CD4-positive, alpha-beta T cell treated with Interleukin-21 for 1 hour (primary cell): ENCODE data around the gene SVEP1.
"Not testable (repeated sequence)": the region's sequence is repeated elsewhere in the genome, so short reads cannot be mapped to it uniquely, and the experiment has no call there.

Experiments used
- DNase-seq: peaks from one replicate; pipeline ENCODE4 v3.0.0-alpha.2; 2020

The SVEP1 gene

DNA sequence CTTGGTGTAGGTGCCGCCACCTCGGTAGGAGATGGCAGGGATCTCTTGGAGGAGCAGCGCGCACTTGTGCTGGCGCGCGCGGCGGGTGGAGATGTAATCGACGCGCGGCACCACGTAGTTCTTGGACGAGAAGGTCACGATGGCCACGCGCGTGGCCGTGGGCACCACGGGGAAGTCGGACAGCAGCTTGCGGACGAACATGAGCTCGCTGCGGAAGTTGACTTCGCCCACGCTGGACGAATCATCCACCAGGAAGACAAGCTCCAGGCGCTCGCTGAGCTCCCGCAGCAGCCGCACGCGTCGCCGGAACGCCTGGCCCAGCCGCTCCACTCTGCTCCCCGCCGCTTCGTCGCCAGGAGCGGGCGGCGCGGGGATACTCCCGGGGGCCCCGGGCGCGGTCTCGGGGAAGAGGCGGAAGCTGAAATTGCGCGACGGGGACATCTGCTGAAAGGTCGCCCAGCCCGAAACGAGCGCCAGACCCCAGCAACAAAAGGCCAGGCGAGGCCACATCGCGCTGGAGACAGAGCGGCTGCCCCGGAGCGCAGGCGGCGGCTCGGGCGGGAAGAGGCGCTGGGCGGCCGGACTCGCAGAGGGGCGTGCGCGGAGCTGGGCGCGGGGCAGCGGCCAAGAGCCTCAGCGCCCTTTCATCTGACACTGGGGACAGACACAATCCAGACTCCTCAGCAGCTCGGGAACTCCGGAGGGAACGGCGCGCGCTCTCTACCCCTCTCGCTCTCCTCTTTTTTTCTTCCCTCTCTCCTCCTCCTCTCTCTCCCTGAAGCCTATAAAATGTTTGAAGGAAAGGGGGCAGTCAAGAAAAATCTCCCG is at the start of gene SVEP1:
TSS of gene SVEP1 (minus strand) at position 708 of the 828 bp plus-strand sequence. CDS start at position 510, 198 bp downstream.
- DNase-seq, result no peak

DNA sequence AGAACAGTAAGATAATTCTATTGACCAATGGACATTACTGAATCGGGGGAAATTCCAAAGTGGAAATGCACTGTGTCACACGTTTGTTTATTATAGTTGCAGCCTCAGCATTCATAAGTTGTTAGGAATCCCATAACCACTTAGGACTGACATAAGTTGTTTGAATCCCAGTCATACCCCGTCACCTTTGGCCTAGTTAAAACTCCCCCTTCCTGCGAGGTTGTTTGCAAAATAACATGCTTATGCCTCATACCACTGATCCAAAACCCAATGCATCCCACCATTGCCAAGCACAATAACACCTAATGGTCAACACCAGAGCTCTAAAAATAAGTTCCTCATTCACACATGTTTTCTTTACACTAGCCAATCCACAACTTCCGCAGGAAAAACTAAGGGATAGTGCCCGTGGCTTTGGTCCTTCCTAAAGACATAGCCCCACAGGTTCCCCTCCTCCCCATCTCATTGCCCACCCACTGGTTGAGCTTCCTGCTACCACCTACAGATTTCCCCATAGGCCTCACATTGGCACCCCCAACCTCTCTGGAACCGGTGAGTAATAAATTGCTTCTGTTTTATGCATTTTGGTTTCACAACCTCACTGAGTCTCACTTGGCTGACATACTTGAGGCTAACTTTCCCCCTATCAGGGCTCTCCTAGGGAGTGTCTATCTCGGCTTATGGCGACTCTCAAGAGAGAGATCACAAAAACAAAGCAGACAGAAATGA is 46.7 kb upstream of the SVEP1 start:
- no peak for DNase-seq

DNA sequence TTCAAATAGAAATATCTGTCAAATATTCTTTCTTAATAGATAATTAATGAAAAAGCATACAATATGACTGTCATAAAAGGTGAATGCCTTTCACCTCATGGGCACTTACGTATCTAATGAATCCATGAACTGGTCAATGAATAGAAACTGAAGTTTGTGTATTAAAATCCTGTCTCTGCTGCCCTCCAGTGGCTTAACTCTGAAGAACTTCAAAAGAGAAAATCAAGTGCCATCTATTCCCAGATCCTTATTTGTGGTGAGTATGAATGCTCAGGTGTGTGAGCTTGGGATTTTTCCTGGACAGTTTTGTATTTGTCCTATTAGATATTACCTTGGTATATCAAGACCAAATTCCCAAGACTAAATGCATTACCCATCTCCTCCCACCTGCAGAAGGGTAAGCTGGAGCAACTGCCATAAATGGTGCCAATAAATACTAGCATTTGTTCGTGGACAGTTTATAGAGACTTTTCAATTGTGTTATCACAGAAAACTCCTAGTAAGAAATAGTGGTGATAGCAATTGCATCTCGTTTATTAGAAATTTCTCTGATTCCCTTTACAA is 44.0 kb upstream of the SVEP1 start:
- DNase-seq, result peak; percentile 6

DNA sequence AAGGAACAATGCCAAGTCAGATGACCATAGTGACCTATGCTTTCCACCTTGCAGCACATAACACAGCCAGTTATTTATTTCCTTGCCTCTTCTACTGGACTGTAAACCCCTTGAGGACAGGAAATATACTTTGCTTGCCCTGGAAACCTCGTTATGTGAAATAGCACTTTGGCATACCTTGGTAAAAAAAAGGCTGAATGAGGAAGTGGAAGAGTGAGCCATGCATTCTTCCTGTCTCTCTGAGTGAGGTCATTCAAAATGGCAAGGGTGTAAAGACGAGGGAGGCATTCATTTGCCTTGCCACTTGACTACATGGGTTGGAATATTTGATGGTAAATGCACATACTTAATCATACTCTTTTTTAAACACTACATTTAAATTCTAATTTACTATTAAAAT is 42.8 kb upstream of the SVEP1 start:
- DNase-seq, result no peak

DNA sequence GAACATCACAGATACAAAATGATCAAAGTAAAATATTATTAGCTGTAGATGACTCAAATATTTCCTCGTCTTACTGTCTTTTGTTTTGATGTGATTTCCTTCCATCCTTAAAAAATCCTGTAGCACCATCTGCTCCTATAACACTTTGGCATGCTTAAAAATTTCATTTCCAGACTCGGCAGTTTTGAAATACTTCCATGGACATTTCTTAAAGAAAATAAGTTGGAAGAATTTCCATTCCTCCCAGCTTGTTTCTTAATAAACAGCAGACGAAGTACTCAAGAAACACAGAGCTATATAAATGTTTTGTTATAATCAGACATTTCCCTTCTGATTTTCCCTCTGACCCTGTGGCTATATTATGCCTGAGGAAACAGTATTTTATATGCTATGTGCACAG is 41.2 kb upstream of the SVEP1 start:
- DNase-seq, result no peak

DNA sequence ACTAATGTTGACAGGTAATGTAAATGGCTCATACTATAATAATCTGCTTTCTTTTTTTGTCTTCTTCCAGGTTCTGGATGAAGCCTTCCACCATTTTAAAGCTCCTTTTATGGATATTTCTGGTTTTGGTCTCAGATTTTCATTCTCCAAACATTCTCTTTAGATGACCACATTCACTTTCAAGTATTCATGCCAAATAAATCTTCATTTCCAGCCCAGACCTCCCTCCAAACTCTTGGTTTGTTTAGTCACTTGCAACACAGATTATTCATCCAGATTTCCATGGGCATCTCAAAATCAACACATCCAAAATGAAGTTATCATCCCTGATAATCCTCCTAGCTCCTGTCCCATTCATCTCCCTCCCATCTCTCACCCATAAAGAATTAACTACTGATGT is 40.3 kb upstream of the SVEP1 start:
- DNase-seq, result no peak

DNA sequence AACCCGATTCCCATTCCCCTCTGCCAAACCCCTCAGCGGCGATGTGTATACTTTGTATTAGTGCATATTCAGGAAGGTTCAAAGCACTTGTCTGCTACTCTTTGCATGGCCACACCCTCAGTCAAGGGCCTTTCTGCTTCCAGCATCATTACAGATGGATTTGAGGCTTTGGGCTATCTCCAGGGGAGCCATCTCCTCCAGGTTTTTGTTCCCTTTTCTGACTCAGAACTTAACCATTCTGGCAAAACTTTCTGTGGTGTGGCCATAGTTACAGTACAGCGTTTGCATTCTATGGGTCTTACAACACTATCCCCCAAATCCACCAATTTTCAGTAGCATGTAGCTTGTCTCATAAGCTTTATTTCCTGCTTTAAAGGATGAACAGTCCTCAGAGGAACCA is 36.0 kb upstream of the SVEP1 start:
- no peak for DNase-seq

DNA sequence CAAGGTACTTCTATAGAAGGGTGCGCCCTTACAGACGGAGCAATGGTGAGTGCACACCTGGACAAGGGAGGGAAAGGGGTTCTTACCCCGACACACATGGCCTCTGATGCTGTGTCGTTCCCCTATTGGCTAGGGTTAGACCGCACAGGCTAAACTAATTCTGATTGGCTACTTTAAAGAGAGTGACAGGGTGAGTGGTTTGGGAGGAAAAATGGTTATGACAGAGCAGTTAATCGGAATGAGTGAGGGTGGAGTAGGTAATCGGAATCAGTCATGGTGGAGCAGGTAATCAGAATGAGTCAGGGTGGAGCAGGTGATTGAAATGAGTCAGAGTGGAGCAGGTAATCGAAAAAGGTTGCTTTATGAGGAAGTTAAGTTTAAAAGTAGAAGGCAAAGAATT is 35.0 kb upstream of the SVEP1 start:
- DNase-seq, result not testable (repeated sequence)

DNA sequence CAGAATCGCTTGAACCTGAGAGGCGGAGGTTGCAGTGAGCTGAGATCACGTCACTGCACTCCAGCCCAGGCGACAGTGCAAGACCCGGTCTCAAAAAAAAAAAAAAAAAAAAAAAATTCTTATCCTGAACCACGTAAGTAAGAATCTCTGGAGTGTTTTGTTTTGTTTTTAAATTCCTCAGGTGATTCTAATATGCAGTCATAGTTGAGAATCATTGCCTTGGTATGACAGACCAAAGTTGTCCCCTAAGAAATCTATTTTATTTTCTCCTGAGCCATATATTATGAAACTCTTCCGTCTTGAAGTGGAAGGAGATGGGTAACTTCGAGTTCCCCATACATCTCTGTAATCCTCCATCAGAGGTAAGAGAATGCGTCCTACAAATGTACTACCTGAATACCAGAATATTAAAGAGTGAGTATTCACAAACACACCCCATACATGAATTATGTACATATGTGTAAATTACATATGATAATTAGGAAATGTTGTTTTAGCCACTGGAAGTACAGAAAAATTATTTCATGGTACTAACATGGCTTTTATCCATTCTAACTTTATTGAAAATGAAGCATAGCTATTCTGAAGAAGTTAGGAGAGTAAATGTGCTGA is 26.7 kb upstream of the SVEP1 start:
- DNase-seq, result no peak

DNA sequence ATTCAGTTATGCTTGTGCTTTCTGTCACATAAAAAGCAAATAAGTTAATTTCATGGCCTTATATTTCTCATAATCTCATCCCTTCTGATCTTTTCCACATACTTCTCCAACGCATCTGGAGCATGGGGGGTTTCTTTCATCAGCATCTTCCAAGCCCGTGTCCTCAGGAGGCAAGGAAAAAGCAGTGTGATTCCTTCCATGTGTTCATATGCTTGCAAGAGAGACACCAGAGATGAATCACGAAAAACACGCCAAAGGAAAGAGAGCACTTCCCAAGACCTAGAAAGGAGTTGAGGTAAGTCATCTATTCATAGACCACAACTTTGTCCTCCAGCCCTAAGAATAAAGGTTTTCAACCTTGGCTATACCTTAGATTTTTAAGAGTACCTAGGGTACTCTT is 26.0 kb upstream of the SVEP1 start:
- DNase-seq, result no peak

DNA sequence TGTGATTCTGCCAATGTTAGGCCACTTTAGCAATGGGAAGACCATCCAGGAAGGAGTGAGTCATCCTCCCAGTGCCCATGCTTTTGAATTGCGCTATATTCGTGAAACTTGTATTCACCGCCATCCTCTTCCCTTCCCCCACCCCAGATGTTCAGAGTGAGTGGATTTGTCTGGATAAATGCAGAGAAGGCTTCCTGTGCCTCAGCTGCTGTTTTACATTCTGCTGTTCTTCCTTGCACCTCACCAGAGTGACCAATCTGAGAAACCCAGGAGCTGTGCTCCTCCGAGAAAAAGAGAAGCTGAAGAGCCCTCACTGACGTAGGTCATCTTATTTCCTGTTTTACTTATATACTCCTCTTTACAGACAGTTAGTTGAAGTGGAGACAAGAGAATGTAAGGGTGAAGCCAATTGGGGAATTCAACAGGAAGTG is 24.6 kb upstream of the SVEP1 start:
- no peak for DNase-seq

DNA sequence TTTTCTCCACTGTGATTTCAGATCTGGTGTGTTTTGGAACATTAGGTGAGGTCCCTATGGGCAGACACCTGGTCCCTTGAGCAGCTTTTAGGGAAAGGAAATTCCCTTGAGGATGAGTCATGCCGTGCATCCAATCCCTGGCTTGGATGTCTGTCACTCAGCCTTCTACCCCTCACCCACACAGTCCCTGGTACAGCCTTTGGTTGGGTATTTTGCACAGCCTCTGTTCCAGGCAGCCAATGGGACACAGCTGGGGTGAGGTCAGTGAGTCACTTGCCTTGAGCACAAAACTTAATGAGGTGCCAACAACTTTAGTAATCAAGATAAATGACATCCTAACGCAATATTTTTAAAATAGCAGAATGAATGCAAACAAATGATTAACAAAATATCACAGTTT is 22.7 kb upstream of the SVEP1 start:
- no peak for DNase-seq

DNA sequence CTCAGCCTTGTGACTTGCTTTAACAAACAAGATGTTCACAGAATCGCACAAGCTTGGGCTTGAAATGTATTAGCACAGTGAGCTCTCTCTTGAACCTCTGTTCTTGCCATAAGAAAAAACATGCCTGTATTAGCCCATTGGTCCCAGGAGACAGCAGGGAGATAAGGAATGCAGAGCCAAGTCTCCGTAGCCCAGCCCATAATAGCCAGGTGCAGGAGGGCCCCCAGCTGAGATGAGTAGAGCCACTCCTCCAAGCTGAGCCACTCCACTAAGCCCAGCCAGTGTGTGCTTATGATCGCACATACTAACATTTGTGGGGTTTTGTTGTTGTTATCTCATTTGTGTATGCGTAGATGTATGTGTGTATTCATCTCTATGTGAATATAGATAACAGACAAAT is 21.6 kb upstream of the SVEP1 start:
- DNase-seq, result no peak

DNA sequence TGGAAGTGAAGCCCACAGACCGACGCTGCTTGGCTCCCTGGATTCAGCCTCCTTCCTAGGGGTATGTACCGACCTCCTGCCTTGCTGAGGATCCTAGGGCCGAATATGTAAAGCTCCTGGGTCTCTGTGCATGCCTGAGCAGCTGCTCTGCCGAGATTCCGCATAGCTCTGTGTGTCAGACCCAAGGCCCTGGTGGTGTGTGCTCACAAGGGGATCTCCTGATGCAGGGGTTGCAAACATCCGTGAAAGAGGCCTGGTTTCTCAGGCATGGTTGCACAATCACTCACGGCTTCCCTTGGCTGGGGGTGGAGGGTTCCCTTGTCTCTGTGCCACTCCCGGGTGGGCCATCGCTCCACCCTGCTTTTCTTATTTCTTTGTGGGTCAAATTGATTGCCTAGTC is 19.9 kb upstream of the SVEP1 start:
- no peak for DNase-seq

DNA sequence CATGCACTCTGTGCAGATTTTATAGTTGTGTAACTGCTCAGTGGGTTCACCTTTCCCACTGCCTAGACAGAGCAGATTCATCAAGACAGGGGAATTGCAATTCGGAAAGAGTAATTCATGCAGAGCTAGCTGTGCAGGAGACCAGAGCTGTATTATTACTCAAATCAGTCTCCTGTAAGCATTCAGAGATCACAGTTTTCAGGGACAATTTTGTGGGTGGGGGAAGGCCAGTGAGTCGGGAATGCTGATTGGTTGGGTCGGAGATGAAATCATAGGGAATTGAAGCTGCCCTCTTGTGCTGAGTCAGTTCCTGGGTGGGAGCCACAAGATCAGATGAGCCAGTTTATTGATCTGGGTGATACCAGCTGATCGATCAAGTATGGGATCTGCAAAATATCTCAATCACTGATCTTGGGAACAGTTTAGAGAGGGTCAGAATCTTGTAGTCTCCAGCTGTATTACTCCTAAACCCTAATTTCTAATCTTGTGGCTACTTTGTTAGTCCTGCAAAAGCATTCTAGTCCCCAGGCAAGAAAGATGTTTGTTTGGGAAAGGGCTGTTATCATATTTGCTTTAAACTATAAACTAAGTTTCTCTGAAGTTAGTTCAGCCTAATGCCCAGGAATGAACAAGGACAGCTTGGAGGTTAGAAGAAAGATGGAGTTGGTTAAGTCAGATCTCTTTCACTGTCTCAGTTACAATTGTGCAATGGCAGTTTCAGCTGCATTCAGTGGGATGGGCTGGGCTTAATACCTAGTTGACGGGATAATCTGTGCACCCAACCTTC is 12.7 kb upstream of the SVEP1 start:
- no peak for DNase-seq

DNA sequence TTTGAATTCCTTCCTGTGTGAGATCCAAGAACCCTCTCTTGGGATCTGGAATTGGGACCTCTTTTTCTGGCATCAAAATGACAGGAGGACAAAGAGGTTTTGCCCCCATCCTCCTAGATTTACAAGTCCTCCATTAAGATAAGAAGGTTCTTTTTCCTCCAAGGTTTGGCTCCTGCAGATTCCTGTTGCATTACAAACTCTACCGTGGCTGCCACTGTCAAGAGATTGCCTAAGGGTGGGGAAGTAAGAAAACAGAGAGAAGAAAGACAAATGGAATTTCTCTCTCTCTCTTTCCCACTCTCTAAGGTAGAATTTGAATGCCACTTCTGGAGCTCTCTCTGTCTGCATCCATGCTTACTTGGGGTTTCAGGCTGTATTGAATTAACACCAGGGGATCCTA is 12.0 kb upstream of the SVEP1 start:
- no peak for DNase-seq

DNA sequence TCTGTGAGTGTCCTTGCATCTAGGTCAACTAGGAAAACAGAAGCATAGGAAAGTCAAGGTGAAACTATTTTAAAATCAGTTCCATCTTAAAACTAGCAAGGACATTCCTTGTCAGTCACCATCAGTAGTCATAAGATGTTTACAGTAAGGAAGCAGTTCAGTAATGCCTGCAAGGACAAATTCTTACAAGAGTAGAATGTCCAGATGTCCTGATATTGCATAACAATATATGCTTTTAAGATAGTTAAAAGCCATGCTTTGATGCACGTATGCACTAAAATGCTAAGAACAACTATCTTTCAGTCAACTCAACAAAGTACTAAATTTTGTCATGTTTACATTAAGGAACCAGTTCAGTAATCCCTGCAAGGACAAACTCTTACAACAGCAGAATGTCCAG is 11.3 kb upstream of the SVEP1 start:
- DNase-seq, result no peak

DNA sequence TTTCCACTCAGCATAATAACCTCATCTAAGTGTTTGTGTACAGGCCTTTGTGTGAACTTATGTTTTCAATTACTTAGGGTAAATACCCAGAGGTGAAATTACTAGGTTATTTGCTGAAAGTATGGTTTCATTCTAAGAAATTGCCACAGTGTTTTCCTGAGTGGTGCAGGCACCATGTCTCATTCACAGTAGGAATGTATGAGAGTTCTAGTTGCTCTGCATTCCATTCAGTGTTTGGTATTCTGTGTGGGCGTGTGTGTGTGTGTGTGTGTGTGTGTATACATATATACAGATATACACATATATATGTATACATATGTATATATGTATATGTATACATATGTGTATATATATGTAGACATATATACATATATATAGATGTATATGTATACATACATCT is 8.8 kb upstream of the SVEP1 start:
- no peak for DNase-seq

DNA sequence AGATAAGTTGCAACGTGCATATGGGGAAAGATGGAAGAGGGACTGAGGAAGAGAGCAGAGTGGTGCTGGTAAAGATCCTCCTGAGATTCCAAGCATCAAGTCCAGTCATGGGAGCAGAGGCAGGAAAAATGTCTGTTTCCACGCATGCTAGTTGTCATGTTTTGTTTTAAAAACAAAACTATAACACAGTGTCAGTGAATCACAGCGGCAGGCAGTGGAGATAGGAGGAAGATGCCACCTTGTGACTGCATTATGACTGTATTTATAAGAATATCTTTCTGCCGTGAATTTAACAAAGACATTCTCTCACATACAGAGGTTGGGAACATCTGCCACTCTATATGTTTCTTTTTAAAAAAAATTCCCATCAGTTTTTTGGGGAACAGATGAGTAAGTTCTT is 3.7 kb upstream of the SVEP1 start:
- no peak for DNase-seq

DNA sequence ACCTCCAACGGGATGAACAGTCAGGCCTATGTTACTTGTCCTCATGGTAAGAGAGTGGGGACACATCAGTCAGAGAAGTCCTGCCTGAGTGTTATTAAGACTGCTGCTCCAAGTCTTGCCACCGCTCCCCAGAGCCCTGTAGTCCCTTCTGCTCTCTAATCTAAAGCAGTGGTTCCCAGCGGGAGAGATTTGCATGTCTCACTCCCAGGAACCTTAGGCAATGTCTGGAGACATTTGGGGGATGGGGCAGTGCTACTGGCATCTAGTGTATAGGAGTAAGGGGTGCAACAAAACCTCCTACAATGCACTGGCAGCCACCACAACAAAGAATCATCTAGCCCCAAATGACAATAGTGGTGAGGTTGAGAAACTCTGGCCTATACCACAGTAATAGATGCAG is 2.6 kb upstream of the SVEP1 start:
- DNase-seq, result no peak

DNA sequence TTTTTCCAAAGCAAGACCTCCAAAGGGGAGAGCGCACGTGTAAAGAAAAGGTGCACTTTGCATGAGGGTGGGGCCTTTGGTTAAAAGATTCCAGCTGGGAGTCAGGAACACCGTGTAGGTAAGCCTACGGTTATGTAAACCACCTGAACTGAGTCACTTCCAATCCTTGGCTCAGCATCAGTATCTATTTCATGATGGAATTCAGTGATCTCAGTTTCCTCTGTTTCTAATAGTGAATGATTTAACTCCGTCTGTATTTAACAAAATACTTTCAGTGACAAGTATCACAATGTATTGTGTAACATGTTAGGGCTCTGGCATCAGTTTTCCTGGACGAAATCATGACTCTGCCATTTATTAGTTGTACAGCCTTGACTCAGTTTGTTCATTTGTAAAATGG is 1.3 kb upstream of the SVEP1 start:
- DNase-seq, result no peak

DNA sequence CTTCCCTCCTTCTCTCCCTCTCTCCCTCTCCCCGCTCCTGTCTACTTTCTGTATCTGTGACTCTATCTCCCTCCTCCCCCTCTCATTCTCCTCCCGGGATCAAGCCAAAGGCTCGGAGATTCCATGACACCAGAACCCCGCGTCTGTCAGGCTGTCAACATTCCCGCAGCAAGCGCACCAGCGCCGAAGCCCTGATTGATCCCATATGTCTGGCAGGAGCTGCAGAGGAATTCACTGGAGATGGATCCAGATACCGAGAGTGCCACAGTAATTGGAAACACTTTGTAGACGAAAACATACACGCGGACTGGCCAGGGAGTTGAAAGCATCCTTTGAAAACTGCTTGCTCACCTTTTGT is 300 bp upstream of the SVEP1 start:
- DNase-seq, result no peak

DNA sequence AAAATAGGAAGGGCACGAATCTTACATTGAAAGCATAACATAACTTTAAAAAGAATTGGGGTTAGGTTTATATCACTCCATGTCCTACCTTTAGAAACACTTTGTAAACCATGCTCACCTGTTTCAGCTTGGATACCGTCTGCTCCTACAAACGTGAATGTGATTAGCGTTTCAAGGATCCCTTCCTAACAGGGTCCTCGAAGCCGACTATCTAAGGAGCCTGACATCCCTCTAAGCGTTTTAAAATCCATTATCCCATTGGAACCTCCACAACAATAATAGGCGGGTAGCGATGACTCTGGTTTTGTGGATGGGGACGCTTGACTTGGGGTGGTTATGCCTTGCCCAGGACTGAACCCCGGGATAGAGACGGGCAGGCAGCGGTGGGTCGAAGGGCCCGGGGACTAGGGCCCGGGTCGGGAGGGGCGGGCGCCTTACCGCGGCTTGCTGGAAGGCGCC is 937 bp downstream of the SVEP1 start:
- DNase-seq, result no peak
